Neutrophil (primary cell): ENCODE measurements around the gene PROCA1.
A peak's percentile ranks its signal among the peaks of the same experiment; 100 is the strongest.

Experiments
- H3K27ac ChIP-seq: fragments of 200-600 bp; sonication (generic); 2 replicates; pipeline ENCODE4 v1.5.1; 2016; ENCODE audit warnings: mild to moderate bottlenecking, moderate library complexity
- H3K27me3 ChIP-seq: fragments of 200-600 bp; sonication (generic); 2 replicates; pipeline ENCODE4 v1.6.0; 2016; ENCODE audit warnings: mild to moderate bottlenecking
- H3K36me3 ChIP-seq: fragments of 200-600 bp; sonication (generic); 2 replicates; pipeline ENCODE4 v1.5.1; 2017
- H3K4me1 ChIP-seq, 2 experiments: fragments of 200-600 bp in 1 of 2; sonication (generic) in 1 of 2; 1 replicate in 1 of 2; 2 replicates in 1 of 2; pipeline versions ENCODE4 v1.5.1 to v1.6.1; 2013 to 2016; ENCODE audit warnings: low read depth in 1 of 2, low read length in 1 of 2, mild to moderate bottlenecking in 1 of 2, moderate library complexity in 1 of 2; ENCODE audit not compliant: control insufficient read depth in 1 of 2, insufficient read depth in 1 of 2
- H3K4me3 ChIP-seq, 2 experiments: fragments of 200-600 bp in 1 of 2; sonication (generic) in 1 of 2; 1 replicate in 1 of 2; 2 replicates in 1 of 2; pipeline ENCODE4 v1.5.1; 2013 to 2016; ENCODE audit warnings: low read depth in 1 of 2, low read length in 1 of 2, mild to moderate bottlenecking in 1 of 2, moderate library complexity in 1 of 2
- H3K9me3 ChIP-seq: fragments of 200-600 bp; sonication (generic); 2 replicates; pipeline ENCODE4 v1.5.1; 2016
- TF ChIP-seq, protein P1 (sequence below): fragments of 200-600 bp; sonication (generic); IDR thresholded peaks from 2 replicates; pipeline ENCODE4 v1.5.1; 2016; ENCODE audit warnings: antibody characterized with exemption

The PROCA1 gene

DNA sequence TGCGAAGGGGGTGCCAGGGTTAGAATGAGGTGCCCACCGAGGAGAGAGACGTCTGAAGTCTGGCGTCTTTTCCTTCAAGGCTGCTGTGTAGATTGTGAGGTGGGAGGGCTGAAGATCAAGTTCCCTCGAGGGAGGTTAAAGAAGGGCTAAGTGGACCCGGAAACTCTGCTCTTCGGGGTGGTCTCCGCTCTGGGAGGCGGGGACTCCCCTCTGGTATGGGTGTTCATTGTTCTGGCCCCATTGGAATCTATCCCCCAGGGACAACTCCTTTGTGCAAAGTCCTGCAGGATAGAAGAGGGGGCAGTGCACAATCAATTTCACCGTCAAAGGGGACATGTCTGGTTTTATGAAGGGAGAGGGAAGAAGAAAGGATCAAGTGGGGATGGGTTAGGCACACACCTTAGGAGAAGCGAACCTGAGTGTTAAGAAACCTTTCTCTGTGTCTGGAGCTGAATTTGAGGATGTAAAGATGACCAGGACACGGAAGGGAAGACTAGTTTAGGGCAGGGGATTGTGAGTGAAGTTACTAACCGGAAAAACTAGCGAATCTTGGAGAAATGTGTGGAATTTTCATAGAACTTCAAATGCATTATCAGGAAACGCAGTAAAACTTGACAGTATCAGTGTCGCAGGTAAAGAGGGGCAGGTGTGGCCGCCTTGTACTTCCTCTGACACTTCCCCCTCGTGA is 6.8 kb upstream of the PROCA1 start:
- H3K27ac ChIP-seq, result no peak overlapping the region
- H3K36me3 ChIP-seq, result peaks cover 11% of the 10 kb centered on the region
- H3K4me3 ChIP-seq, result peak overlapping the region in 1 of 2 experiments; percentile 6
- no peaks in the 10 kb centered on the region for H3K9me3 ChIP-seq
- H3K4me1 ChIP-seq, result peaks cover 37 to 41% of the 10 kb centered on the region in 2 experiments
- H3K27me3 ChIP-seq, result peaks cover 31% of the 10 kb centered on the region
- TF ChIP-seq, protein P1, sequence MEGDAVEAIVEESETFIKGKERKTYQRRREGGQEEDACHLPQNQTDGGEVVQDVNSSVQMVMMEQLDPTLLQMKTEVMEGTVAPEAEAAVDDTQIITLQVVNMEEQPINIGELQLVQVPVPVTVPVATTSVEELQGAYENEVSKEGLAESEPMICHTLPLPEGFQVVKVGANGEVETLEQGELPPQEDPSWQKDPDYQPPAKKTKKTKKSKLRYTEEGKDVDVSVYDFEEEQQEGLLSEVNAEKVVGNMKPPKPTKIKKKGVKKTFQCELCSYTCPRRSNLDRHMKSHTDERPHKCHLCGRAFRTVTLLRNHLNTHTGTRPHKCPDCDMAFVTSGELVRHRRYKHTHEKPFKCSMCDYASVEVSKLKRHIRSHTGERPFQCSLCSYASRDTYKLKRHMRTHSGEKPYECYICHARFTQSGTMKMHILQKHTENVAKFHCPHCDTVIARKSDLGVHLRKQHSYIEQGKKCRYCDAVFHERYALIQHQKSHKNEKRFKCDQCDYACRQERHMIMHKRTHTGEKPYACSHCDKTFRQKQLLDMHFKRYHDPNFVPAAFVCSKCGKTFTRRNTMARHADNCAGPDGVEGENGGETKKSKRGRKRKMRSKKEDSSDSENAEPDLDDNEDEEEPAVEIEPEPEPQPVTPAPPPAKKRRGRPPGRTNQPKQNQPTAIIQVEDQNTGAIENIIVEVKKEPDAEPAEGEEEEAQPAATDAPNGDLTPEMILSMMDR, result no peak

DNA sequence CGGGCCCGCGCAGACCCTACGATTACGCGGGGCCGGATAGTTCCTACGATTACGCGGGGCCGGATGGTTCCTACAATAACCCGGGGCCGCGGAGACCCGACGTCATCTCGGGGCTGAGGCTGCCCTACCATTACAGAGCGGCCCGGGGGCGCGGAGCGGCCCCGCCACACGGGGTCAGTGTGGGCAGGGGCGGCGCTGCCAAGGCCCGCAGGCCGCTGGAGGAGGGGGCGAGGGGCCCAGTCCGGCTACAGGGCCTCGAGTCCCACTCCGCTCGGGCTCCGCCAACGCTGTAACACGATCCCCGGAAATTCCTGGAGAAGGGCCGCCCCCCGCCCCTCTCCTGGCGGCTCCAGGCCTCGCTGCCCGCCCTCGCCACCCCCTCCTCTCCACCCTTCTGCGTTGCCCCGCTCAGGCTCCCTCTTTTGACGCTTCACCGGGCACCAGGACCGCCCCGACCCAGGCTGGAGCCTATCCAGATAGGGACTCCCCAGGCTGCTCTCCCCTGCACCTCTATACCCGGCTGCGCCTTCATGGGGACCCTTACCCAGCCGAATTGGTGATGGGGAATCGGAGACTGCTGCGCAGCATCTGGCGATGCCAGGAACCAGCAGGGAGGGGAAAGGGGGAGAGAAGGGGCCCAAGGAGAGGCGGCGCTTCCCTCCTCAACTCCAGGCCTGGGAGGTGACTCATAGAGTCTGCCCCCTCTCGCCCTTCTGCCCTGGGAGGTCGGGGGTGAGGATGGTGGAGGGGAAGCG is 6.1 kb upstream of the PROCA1 start, which contains the start of gene RAB34:
TSS of gene RAB34 (minus strand) at position 291 of the 755 bp plus-strand sequence. CDS start 602 bp downstream, outside the sequence.
- TF ChIP-seq, protein P1, result no peak
- H3K9me3 ChIP-seq, result no peaks in the 10 kb centered on the region
- no peak within 1 kb of the TSS for H3K27ac ChIP-seq
- peaks cover 7% of the 10 kb centered on the region for H3K36me3 ChIP-seq
- H3K27me3 ChIP-seq, result peaks cover 31% of the 10 kb centered on the region
- H3K4me3 ChIP-seq, result peak within 1 kb of the TSS; percentile 46 to 62
- peaks cover 37 to 41% of the 10 kb centered on the region in 2 experiments for H3K4me1 ChIP-seq

DNA sequence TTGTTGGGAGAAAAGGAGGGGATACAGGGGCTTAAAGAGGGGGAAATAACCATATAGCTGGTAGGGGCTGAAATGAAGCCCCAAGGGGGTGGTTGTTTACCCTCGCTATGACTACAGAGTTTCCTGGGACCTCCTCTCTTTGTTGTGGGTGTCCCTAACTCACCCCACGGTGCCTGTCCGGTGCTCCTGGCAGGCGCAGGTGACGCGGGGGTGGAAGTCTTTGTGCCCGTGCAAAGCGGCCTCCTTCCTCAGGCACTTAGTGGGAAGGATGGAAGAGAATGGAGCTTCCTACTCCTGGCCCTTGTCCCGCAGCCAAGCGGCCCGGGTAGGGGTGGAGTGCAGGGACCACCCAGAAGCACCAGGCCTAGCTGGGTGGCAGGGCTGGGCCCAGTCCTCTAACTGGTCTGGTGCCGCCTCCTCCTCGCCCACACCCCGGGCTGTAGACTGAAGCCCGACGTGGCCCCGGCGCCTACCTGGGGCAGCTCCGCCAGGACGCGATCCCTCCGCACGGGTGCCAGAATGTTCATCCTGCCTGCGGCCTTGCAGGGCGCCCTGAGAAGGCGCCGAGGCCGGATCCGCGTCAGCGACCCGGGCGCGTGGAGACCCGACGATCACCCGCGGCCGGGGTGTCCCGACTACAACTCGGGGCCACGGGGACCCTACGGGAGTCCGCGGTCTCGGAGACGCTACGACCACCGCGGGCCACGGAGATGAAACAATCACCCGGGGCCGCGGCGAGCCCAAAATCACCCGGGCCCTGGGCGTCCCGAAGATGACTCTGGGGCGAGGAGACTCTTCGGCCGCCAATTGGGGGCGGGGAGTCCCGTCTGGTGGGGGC is 5.3 kb upstream of the PROCA1 start:
- TF ChIP-seq, protein P1, result no peak
- H3K4me3 ChIP-seq, result peak overlapping the region; percentile 46 to 62
- no peaks in the 10 kb centered on the region for H3K36me3 ChIP-seq
- H3K4me1 ChIP-seq, result peaks cover 44 to 49% of the 10 kb centered on the region in 2 experiments
- no peak overlapping the region for H3K27ac ChIP-seq
- peaks cover 31% of the 10 kb centered on the region for H3K27me3 ChIP-seq
- no peaks in the 10 kb centered on the region for H3K9me3 ChIP-seq

DNA sequence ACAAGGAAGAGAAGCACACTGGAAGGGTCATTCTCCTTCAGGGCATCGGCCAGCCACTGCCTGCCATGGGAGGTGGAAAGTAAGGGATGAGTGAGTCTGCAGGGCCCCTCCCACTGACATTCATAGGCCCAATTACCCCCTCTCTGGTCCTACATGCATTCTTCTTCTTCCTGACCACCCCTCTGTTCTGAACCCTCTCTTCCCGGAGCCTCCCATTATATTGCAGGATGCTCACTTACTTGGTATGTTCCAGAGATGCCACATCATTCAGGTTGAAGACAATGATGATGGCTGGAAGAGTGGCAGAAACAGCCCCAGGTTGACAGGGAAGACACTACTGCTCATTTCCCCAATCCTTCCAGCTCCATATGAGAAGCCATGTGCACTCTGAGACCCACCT is 3.5 kb upstream of the PROCA1 start:
- H3K27me3 ChIP-seq, result peaks cover 31% of the 10 kb centered on the region
- no peaks in the 10 kb centered on the region for H3K36me3 ChIP-seq
- no peak overlapping the region for H3K4me3 ChIP-seq
- TF ChIP-seq, protein P1, result no peak
- H3K9me3 ChIP-seq, result no peaks in the 10 kb centered on the region
- H3K27ac ChIP-seq, result no peak overlapping the region
- peaks cover 43 to 49% of the 10 kb centered on the region in 2 experiments for H3K4me1 ChIP-seq

DNA sequence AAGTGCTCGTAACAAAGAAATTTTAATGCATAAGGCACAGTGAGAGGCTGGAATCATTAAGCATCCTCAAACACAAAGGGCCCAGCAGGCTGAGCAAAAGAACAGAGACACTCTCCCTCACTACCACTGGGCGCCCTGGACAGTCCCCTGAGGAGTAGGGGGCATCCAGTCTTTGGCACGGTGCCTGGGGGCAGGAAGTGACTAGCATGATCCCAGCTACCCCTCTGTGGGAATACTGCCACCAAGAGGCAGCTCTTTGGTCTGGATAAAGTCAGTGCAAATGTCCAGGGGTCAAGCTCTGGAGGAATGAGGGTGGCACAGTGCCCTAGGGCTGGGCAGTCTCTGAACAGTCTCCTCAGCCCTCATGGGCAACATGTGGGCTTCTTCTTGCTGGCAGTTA is 2.6 kb upstream of the PROCA1 start:
- no peak overlapping the region for H3K27ac ChIP-seq
- H3K4me1 ChIP-seq, result peaks cover 37 to 43% of the 10 kb centered on the region in 2 experiments

More for the DNA sequence above, 2.6 kb upstream of the PROCA1 start:
- Histone ChIP-seq H3K9me3 (no peaks in the 10 kb centered on the region), H3K27me3 (peaks cover 31% of the 10 kb centered on the region), H3K36me3 (no peaks in the 10 kb centered on the region), H3K4me3 (no peak overlapping the region)
- TF ChIP-seq, protein P1, result no peak
